COLO668 (cell line): ENCODE measurements around the gene BCHE.

Source experiments
- DNase-seq: peaks from one replicate; lab custom pipeline; 2025; ENCODE audit not compliant: unreplicated experiment; lab: John Stamatoyannopoulos, UW

BCHE gene

DNA sequence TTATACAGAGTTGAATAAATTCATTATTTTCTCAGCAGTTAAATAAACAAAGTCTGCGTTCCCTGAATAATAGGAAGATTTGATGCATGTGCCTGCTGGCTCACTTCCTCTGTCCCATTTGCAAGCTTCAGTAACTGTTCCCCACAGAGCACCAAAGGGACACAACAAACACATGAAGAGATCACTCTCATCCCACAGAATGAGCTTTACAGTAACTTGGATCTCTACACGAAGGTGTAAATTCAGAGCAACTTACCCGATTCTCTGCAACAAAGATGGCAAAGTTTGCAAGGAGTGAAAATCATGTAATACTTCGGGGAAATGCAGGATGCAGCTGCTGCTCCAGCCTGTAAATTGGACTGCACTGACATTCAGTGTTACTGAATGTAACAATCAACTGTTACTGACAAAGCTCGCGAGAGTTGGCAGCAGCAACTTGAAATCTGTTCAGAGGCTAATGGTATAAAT is at the start of gene BCHE:
Gene BCHE (minus strand): TSS at position 366 of the 468 bp plus-strand sequence. CDS start 6,390 bp downstream, outside the sequence.
- no peak for DNase-seq

DNA sequence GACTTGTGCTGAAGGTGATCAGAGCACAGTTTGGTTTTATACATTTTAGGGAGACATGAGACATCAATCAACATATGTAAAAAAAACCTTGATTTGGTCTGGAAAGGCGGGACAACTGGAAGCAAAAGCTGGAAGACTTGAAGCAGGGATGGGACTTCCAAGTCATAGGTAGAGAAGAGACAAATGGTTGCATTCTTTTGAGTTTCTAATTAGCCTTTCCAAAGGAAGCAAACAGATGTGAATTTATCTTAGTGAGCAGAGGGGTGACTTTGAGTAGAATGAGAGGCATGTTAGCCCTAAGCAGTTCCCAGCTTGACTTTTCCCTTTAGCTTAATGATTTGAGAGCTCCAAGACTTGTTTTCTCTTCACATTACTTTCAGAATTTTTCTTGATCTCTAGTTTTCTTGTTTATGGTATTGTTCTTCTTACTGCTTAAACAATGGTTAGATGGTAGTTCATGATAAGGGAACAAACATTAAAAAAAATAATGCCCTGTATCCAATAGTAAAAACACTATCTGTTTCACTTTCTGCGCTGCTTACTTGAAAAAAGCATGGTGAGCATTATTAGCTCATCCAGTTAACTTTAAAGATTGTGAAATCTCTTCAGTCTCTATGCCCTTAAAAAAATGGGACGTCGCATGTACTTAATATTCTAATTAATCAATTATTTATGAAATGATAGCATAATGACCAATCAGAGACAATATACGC is 48.5 kb upstream of the BCHE start:
- no peak for DNase-seq

- DNase-seq: no peak
Measured at GRCh38 chr3:165884518-165884917, 47.3 kb upstream of the BCHE start.

DNA sequence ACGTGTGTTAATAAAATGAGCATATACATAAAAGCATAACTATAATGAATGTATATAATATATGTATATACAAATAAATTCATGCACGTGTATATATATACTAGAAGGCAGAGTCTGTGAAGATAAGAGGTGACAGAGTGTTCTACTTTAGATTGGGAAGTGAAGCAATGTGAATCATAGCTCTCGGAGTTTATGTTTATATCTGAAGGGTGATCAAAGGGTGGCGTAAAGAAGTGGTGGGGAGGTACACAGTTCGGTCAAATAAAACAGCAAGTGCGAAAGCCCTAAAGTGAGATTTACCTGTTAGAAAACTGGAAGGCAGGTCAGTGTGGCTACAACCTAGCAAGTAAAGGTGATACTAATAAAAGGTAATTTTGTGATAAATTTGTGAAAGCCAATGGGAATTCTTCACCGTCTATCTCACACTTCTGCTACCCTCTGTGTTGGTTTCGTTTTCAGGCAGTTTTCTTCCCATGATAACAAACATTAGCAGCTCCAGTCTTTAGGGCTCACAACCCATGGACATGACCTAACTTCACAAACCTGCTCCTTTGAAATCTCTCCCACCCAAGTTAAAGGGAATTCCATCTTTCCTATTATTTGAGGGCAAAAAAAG is 46.7 kb upstream of the BCHE start:
- no peak for DNase-seq

DNA sequence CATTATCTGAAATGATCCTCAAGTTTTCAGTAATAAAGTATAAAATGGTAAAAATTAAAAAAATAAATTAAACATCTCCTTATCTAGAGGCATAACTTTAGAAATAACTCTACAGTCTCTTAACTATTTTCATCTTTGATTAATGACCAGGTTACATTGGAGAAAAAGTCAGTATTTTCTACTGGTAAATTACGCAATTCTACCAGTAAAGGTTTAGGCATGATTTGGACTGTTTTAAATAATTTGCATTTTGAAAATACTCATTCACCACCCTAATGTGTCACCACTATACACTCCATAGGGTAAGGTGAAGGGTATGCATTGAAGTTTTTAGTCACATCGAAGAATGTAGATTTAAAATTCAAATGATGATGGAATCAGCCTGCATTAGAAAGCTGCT is 45.9 kb upstream of the BCHE start:
- DNase-seq: no peak

DNA sequence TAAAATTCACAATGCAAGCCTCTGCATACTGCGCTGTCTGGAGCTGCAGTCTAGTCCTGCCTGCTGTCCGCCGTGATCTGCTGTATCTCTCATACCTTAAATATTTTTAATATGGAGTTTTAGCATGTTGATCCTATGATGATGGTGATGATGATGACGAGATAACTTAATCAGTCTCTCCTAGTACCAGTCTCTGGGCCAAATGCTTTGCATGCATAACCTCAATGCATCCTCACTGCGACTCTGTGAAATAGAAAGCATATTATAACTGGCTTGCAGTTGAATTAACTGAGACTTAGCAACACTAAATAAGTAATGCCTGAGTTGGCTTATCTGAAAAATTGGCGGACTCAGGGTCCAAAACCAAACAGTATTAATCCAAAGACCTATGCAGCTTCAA is 38.4 kb upstream of the BCHE start:
- DNase-seq: no peak

GRCh38 chr3:165874663-165875489 is 37.7 kb upstream of the BCHE start:
- no peak for DNase-seq

GRCh38 chr3:165868088-165868487 is 30.9 kb upstream of the BCHE start:
- DNase-seq: no peak

DNA sequence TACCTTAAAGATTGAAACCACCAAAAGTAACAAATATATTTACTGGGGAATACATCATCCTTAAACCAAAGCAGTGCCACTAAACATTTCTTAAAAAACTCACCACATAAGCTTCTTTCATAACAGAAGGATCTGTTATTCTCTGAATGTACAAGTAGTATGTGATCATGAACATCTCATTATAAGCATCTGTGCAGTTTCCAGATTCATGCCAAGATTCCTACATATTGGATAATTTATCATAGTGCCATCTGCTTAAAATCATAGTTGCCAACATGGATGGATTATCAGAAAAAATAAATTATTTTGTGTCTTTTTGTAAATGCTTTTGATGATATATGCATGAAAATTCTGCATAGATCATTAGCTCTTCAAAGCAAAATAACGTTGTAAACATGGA is 21.8 kb upstream of the BCHE start:
- no peak for DNase-seq

DNA sequence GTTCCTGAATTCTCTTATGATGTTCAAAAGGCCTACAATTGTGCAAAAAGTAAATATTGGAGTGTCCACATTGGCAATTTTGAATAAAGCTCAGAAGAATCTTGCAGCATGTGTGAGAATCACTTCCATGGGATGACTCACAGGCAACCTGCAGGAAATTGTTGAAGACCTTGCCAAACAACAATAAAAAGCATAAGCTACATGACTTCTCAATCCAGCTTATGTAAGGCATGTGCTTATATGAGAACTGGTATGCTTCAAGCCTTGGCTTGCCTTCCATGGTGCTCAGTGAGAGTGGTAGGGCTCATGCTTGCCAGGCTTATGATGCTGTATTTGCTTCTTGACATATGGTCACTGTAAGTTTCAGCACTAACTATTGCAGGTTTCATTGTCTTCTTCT is 18.4 kb upstream of the BCHE start:
- no peak for DNase-seq

- DNase-seq: no peak
Measured at GRCh38 chr3:165854696-165855095, 17.5 kb upstream of the BCHE start.

DNA sequence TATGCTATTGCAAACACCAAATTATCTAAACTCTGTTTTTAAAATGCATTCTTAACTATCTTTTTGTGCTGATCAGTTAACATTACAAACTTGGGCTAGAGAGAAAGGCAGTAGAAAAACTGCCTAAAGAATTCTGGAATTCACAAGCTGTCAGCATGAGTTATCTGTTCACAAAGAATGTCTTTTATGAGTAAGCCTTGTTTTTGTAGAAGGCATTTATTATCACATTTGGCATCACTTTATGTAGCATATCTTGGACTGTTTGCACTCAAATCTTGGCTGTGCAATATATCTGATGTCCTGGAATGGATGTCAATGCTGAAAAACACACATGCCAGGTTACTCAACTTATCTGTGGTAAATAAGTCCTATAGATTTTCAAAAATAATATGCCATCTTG is 15.5 kb upstream of the BCHE start:
- no peak for DNase-seq

GRCh38 chr3:165852191-165852590 is 15.0 kb upstream of the BCHE start:
- no peak for DNase-seq

GRCh38 chr3:165846056-165846455 is 8.8 kb upstream of the BCHE start:
- DNase-seq: no peak

DNA sequence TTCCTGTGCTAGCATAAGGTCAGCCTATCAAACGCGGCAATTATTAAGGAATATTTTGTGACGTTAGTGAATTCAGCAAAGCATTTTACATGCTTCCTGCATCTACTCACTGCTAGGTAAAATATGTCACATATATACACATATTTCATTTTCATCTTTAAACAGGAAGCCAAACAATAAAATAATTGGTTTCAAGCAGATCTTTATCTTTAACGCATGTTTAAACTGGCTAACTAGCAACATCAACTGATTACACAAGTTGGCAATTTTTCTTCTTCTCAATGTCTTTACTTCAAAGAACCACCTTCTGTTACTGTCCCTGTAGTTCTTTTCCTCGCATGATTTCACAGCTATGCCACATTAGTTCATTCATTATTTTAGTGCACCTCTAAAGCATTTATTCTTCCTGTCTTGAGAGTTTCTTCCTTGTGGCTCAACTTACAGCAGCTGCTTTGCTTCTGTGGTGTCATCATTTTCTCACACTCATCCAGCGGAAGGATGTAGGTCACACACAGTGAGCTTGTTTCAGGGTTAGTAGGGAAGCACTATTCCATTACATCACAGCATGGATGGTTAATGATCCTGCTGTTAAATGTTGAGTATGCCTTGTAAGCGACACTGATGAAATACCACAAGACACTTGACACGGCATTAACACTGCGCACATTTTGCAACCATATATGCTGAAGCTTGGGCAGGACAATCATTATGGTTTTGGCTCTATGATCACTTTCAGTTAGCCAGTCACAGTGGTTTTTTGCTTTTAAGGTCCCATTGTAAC is 2.3 kb upstream of the BCHE start:
- DNase-seq: no peak

DNA sequence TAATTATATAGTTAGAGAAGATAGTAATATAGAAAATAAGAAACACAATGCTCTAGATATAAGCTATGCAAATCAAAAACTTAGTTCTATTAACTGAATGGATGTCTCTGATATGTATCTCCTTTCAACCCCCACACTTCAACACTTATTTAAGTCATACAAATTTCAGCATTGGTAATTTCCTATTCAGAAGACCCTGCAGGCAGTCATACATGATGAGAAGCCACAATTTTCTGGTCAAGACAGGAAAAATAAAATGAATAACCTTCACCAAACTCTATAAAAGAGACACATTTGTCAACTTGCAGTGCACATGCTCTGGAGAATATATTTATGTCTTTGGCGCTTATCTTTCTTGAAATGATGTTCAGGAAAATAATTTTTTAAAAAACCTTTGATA is 578 bp upstream of the BCHE start:
- DNase-seq: no peak

DNA sequence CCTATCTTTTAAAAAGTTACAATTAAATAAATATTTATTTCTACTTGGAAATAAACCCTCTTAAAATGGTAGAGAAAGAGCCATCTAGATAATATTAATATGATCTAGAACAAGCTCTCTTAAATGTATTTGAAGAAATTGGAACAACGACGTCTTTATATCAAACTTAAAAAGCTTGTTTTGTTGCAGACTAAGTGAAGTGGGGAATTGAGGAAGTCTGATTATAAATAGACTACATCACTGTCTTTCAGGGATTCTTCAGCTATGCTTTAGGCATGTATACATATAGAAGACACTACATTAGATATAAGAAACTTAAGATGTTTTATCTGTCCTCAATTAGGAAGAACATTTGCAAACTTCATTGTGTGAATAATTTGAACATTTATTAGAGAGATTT is 1.8 kb downstream of the BCHE start:
- DNase-seq: no peak

DNA sequence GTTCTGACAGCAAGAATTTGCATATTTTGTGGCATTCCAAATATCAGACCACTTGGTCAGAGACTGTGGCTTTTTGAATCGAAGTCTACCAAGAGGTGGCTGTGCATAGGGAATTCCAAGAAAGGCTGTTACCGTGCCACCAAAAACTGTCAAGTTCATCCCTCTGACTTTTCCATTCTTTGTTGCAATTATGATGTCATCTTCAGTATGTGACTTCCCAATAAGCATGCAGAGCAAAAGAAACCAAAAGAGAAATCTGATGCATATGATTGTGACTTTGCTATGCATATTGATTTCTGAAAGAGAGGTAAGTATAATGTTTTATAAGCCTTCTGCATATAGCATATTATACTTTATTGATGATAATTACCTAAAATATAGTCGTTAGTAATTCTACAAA is 6.5 kb downstream of the BCHE start:
- DNase-seq: no peak

DNA sequence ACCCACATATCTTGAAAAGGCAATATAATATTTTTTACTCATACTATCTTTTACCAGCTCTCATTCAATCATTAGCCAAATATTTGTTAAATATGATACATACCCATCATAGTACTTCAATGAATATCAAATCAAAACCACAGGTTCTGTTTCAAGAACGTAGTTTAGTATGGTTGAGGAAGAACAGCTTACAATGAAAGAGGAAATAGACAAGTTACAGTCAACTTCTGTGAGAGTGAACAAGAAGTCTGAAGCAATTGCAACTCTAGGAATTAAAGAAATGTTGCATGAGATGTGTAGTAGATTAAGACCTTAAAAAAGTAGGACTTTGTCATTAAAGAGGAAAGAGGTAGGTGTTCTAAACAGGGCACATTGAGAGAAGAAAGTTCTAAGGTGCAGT is 9.3 kb downstream of the BCHE start:
- no peak for DNase-seq

DNA sequence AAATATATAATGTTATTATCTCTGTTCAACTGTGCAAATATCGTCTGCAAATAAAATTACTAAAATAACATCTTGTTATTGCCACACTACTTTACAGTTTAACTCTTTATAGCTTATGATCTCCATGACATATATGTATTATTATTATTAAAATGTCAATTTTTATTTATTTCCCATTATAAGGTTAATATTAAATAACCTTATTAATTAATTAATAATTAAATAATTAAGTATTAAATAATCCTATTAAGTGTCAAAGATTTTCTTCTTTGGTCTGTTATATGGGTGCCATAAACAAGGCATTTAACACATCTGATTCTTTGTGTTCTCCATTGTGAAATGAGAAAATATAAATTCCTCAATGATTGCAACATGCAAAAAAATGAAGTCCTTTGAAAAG is 10.0 kb downstream of the BCHE start:
- no peak for DNase-seq

GRCh38 chr3:165820671-165821123 is 16.5 kb downstream of the BCHE start:
- DNase-seq: no peak
